ENCODE results near the gene CCDC171.
"Not testable (repeated sequence)": the region's sequence is repeated elsewhere in the genome, so short reads cannot be mapped to it uniquely, and the experiment has no call there.

CCDC171 gene

DNA sequence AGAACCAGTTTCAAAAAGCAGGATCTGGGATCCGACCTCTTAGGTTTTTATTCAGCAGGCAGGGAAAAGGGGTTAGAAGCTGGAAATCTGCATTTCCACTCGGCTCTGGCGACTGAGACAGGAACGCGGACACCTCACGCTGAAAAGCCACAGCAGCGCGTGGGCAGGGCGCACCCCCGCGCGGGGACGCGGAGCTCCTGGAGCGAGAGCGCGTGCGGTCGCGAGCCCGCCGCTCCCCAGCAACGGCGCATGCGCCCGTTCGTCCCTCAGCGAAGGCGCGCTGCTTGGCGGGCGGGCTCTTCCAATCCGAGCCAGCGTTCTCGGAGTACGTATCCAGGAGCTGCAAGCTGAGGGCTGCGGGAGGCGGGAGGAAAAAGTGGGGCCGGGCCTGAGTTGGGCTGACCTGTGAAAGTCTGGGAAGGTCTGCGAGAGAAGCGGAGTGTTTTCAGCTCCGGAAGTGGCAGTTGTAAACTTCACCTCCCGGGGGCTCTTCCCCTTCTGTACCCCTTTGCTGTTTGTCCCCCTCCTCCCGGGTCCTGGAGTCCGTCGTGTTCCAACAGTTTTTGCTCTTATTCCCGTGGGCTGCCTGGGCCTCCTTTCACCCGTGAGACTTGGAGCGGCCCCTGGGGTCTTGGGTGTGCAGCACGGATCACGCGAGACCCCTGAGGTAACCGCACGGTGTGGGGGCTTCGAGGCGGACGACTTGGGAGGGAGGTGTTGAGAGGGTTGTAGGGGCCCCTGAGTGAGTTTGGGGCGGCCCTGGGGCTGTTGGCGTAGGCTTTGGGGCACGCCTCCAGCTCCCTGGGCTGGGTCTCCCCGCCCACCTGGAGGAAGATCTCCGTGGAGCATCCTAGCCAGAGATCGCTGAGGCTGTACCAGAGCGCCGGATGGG, at the start of gene CCDC171:
Gene CCDC171, plus strand, starts transcription at position 408 of the 892 bp plus-strand sequence. CDS start 11,046 bp downstream, outside the sequence.
- in situ Hi-C loops (cut with MboI; ENCODE audit: low sequenced_read_pairs) = no loop called here

DNA sequence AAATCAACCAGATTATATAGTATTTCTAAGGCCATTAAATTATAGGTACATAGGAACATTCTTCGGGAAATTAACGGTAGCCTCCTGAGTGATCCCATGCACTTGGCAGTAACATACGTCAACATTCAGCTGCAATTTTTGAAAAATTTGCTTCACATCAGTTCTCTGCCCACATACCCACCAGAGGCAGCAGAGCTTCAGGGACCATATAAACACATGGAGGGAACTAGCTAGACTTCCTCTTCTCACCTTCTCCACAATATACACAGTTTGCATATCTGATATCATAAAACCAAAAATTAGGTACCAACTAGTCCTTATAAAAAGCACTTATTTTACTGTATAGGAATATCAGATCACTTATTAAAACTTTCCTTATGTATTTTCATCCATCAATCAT, 46.9 kb upstream of the CCDC171 start:
- in situ Hi-C loops (cut with MboI; ENCODE audit: low sequenced_read_pairs) = no loop called here

DNA sequence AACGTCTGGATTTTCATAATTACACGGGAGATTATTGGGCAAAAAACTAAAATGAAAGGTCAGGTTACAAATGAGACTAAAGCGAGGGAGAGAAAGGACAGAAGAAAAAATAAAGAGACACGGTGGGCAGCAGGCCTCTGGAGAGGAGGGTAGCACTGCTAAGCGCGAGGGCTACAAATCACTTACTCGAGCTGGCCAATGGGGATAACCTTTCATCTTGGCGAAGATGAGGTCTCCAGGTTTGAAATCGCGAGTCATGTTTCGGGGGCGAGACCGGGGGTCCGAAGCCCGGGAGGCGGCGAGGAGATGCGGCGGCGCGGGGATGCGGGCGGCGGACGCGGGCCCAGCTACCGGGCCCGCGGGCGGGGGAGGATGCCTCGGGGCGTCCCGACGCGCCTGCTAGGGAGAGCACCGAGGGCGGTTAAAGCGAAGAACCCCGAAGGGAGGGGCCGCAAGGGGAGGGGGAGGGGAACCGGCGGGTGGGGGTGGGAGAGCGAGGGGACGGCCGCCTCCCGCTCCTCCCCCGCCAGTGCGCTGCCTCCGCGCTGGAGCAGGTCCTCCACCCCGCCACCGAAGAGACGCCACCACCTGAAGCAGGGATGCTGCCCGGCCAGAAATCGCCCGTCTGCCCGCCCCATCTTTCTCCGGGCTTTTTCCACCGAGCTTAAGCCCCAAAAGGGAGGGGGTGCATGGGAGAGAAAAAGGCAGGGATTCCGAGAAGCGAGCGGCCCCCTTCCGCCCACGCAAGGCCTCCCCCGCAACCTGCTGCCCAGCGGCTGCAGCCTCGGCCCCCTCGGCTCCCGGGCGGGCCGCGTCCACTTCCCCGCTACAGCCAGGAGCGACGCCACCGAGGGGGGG, 42.7 kb upstream of the CCDC171 start:
- in situ Hi-C loops (cut with MboI; ENCODE audit: low sequenced_read_pairs) = no loop called here

DNA sequence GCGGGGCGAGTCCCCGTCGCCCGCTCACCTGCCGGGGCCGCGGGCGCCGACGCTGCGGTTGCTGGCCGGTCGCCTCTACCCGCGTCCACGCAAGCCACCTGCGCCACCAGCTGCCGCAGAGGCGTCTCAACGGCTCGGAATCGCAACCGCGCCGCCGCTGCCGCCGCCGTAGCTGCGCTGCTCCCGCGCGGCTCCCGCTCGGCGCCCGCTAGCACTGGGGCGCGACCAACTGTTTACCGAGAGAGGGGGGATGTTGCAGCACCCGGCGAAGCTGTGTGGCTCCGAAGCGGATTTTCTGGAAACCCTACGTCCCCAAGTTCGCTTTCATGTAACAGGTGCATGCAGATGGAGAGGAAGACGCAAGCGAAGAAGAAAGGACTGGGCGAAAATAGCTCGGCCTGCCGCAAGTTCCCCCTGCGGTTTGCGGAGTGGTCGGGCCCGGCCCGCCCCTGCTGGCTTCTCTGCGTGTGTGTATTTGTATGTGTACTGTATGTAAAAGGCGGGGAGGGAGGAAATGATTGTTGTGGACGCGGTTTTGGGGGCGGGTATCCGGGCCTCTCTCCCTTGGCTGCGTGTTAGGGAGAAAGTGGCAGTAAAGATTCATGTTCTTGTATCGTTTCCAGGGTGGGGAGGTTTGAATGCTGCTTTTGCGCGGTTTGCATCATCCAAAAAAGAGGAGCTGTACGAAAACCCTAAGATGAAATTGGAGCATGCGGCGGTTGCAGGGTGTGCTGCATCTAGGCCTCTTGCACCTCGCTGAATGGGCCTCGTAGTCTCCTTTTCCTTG, 41.9 kb upstream of the CCDC171 start, which contains the start of gene PSIP1:
Gene PSIP1, minus strand, starts transcription at position 182 of the 787 bp plus-strand sequence. CDS start 782 bp downstream, outside the sequence.
- in situ Hi-C loops (cut with MboI; ENCODE audit: low sequenced_read_pairs) = no loop called here

DNA sequence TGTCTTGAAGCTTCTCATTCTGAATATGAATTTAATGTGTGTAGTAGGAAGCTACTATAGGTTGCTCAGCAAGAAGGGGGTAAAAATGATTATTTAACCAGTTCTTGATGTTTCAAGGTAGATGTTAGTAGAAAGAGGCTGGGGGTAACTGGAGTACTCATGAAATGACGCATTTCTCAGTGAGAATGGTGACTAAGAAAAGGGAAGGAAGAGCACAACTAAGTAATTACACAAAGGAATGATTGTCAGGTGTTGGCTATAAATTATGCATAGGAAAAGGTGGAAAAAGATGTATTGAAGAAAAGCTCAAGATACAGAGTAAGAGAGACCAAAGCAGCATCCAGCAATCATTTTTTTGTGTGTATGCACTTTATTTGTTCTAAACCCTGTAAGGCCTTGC, 40.6 kb upstream of the CCDC171 start:
- in situ Hi-C loops (cut with MboI; ENCODE audit: low sequenced_read_pairs) = no loop called here

DNA sequence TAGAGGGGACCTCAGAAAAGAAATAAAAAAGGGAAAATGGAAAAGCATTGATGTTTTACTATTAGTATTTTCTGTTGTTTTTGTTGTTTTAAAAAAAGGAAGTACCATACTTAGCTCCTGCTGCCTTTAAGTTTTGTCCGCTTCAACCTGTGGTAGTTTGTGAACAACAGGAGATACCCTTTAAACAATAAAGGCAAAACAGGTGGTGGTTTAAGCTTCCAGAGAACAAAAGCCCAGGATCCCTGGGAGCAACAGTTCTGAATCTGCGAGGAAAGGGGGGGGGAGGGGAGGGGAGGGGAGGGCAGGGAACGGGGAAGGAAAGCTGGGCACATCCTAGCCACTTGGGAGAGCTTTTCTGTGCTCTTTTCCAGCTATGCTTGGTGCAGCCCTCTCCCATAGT, 40.0 kb upstream of the CCDC171 start:
- in situ Hi-C loops (cut with MboI; ENCODE audit: low sequenced_read_pairs) = no loop called here

DNA sequence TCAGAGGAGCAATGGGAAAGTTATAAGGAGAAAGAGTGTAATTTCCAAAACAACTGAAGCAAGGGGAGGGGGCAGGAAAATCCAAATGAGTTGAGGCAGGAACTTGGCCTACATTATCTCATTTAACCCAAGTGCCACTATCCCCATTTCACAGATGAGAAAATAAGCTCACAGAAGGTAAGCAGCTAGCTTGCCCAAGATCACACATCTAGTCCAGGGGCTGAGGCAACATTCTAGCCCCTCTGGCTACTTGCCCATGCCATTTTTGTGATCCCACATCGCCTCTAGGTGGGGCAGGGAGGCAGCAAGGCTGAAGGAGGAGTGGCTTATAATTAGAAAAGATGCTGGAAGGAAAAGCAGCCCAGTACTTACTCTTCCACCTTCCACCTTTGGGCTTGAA, 39.5 kb upstream of the CCDC171 start:
- in situ Hi-C loops (cut with MboI; ENCODE audit: low sequenced_read_pairs) = no loop called here

DNA sequence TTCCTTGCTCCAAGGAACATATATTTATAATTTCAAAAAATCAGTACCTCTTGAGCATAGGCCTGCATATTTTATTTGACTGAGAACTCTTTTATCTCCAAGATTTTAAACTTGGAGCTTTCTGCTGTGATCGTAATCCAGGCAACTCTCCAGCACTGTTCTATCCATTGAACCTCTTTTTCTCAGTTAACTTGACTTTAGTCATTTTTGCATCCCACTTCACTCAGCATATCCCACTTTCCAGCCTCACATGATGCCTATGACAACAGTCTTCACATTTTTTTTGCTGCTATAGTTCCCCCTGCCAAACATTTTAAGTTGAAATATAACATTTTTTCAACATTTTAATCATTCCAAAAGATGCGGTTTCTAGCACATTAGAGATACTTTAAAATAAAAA, 33.0 kb upstream of the CCDC171 start:
- in situ Hi-C loops (cut with MboI; ENCODE audit: low sequenced_read_pairs) = no loop called here

DNA sequence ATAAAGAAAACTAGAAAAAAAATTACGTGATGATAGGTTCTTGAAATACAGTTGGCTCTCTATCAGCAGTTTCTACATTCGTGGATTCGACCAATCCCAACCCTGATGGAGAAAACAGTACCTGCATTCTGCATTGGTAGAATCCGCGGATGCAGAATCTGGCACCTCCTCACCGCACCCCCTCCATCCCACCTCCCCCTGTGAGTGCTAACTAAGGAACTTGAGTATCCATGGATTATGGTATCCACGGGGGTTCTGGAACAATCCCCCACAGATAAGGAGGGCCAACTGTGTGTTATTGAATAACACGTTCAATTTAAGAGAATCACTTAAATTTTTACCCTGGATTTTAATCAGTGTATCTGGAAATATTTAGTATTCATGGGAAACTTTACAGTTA, 31.6 kb upstream of the CCDC171 start:
- in situ Hi-C loops (cut with MboI; ENCODE audit: low sequenced_read_pairs) = no loop called here

DNA sequence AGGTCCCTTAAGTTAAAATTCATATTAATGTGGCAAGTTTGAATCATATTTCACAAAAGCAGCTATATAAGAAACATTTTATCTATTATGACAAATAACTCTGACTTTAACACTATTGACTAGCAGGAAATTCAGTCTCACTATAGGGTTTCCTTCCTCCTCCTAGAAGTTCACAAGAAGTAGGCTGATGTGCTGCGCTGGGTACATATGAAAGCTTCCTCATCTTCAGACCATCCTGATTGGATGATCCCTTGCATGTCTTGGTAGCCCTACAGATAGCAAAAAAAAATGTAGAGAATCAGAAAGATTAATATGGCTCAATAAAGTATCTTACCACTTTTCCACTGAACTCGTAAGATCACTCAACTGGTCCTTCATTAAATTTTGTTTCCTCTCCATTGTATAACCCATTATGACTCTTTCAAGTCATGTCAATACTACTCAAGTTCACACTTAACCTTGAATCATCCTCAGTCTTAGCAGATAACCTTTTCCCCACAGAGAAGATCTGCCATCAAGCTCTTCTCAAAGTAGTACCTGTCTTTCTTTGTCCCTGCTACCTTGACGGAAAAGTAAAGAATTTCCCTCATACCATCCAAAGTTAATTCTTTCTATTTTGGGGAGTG, 30.6 kb upstream of the CCDC171 start:
- in situ Hi-C loops (cut with MboI; ENCODE audit: low sequenced_read_pairs) = no loop called here

DNA sequence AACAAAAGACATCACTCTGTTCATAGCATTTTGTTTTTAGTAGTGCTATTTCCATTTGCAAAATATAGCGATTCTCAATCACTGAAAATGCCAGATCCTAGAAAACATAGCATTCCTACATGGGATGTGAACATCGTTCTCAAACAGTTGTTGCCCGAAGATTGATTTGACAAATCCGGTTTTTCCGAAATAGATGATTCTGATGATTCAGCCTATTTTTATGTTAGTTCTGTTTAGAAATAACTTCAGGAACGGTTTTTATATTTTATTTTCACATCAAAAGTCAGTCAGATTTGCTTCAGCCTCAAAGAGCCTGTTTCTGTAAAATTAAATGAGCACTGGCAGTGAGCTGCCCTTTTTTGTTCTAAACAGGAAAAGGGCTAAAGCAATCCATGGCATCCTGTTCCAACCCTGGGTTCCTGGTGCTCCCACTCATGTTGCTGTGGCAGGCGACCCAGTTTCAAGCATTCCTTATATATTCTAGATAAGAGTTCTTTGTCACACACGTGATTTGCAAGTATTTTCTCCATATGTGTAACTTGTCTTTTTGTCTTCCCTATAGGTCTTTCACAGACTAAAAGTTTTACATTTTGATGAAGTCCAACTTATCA, 27.9 kb upstream of the CCDC171 start:
- in situ Hi-C loops (cut with MboI; ENCODE audit: low sequenced_read_pairs) = no loop called here

DNA sequence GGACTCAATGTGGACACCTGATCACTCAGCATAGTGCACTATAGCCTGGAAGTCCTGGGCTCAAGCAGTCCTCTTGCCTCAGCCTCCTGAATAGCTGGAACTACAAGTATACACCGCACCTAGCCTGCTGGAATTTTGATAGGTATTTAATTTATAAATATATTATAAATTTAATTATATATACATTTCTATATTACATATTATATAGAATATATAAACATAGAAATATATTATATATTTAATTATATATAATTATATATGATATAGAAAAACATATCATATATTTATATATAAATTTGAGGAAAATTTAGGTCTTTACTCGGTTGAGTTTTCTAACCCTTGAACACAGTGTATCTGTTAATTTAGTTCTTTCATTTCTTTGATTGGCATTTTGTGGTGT, 26.9 kb upstream of the CCDC171 start:
- in situ Hi-C loops (cut with MboI; ENCODE audit: low sequenced_read_pairs) = no loop called here

DNA sequence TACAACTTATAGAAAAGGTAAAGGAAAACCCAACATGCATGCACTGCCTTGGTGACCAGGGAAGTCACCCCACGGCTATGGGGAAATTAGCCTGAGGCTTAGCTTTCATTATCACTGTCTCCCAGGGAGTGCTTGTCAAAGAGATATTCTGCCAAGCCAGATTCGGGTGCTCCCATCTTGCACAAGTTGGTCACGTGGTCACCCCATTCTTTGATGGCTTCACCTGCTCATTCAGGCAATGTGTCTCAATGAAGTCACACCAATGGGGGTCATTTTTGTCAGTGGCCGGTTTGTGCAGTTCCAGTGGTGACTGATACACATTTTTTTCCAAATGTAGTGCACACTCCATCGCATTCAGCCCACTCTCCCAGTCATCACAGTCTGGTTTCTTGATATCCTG, 25.8 kb upstream of the CCDC171 start:
- in situ Hi-C loops (cut with MboI; ENCODE audit: low sequenced_read_pairs) = not testable (repeated sequence)

DNA sequence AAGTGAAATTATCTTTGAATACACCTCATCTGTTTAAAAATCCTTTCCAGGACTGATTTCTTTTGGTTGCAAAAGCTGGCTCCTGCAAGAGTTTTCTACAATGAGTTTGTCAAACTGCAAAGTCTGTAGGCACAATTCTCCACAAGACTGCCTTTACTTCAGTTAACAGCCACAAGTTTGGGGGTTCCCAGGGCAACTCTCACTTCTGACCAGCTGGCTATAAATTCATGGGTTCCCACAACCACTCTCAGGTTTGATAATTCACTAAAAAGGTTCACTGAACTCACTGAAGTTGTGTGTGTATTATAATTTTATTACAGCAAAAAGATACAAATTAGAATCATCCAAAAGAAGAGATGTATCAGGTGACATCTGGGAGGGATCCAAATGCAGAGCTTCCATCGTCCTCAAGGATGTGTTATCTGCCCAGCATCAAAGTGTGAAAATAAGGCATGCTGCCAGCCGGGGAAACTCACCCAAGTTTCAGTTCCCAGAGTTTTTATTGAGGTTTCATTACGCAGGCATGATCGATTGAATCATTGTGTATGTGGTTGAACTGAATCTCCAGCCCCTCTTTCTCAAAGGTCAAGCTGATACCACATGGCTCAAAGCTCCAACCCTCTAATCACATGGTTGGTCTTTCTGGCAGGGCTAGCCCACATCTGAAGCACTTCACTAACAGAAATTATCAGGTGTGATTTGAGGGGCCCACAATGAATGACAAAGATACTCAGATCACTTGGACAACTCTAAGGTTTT, 23.1 kb upstream of the CCDC171 start:
- in situ Hi-C loops (cut with MboI; ENCODE audit: low sequenced_read_pairs) = no loop called here

DNA sequence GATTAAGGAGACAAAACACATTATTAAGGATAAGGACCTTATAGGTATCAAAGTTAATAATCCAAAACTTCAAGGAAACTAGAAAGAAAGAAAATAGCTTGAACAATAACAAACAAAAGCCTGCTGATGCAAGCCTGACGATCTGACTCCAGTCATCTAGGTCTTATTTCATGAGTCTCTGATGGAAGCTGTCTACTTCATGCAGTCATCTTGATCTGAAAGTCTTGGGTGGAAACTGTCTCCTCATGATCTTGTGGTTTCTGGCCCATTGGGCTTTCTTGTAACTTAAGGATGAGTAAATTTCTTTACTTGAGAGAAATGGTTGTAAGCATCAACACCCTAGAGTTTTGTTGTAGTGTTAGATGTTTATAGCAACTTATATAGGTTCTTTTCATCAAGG, 21.5 kb upstream of the CCDC171 start:
- in situ Hi-C loops (cut with MboI; ENCODE audit: low sequenced_read_pairs) = no loop called here

DNA sequence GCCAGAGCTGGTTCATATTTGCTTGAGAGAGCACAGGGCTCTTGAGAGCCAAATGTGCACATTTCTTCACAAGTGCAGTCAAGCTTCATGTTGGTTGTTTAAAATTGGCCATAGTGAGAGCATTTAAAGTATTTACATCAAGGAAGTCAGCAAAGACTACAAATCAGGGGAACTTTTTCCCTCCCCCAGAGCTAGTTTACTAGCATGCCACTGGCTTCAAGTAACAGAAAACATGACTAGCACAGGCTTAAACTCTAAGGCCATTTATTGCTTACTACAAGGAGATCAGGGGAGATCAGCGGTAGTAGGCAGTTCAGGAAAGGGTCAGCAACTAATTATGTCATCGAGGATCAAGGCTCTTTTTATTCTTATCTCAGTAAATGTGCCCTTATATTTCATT, 11.0 kb upstream of the CCDC171 start:
- in situ Hi-C loops (cut with MboI; ENCODE audit: low sequenced_read_pairs) = no loop called here

DNA sequence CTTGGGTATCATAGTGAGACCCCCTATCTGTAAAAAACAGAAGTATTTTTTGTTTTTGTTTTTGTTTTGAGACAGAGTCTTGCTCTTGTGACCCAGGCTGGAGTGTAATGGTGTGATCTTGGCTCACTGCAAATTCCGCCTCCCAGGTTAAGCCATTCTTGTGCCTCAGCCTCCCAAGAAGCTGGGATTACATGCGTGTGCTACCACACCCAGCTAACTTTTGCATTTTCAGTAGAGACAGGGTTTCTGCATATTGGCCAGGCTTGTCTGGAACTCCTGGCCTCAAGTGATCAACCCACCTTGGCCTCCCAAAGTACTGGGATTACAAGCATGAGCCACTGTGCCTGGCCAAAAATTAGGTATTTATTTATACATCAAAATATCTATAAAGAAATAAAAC, 10.2 kb upstream of the CCDC171 start:
- in situ Hi-C loops (cut with MboI; ENCODE audit: low sequenced_read_pairs) = no loop called here

DNA sequence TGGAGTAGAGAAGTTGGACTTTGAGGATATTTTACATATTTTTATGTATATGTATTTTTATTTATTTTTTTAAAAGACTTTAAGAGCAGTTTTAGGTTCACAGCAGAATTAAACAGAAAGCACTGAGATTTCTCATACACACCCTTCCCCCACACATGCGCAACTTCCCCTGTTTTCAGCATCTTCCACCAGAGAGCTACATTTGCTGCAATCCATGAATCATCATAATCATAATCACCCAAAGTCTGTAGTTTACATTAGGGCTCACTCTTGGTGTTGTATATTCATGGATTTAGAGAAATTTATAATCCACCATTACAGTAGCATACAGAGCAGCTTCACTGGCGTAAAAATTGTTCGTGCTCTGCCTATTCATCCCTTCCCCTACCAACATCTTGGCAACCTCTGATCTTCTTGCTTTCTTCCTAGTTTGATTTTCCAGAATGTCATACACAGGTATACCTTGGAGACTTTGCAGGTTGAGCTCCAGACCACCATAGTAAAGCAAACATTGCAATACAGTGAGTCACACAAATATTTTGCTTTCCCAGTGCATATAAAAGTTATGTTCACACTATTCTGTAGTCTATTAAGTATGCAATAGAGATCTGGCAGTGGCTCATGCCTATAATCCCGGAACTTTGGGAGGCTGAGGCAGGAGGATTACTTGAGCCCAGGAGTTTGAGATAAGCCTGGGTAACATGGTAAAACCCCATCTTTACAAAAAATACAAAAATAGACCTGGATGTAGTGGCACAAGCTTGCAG, 9.6 kb upstream of the CCDC171 start:
- in situ Hi-C loops (cut with MboI; ENCODE audit: low sequenced_read_pairs) = no loop called here

DNA sequence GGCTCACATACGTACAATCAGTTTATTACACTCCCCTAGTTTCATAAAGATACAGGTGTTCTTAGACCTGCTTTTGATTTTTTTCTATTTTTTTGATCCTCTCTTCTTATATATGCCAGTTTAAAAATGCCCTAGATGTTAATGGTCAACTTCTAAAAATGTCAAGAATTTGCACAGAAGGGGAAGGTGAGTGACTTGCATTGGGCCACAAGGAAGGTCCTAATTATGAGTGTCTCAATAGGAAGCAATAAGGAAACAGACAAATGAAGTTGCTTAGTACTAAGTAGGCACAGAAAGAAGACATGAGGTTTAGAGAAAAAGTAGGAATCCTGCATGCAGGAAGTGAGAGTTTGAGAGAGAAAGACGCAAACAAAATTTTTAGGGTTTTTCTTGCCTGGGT, 3.2 kb upstream of the CCDC171 start:
- in situ Hi-C loops (cut with MboI; ENCODE audit: low sequenced_read_pairs) = no loop called here

All from HL-60/S4 treated with phorbol 12-myristate 13-acetate at 8.2 ng/mL for 4 days and 3 days (cell line).